ENCODE data around the gene COL4A1.

DNA sequence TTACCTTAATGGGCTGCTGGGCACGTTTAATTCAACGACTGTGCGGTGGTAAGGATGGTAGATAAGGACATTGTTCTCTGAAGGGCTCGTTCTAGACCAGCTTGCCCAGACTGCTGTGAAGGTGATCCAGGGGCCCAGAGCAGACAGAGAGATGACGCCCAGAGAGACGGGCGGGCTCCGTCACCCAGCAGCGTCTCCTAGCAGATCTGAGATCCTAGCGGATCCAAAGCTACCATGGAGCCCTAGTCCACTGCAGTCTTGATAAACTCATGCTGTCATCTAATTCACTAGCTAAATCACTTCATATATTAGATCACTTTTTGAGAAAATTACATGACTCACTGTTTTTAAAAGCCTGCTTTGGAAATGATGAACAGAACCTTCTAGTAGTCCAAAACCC, 21.6 kb upstream of the COL4A1 start:
- TF ChIP-seq EZH2 (optimal IDR thresholded peaks at IDR 0.05; ENCODE audit: low read depth, low read length) (no peak), EZH2phosphoT487 (IDR thresholded peaks at IDR 0.05; ENCODE audit: low read length) (no peak)
- TF ChIP-seq, protein P1, sequence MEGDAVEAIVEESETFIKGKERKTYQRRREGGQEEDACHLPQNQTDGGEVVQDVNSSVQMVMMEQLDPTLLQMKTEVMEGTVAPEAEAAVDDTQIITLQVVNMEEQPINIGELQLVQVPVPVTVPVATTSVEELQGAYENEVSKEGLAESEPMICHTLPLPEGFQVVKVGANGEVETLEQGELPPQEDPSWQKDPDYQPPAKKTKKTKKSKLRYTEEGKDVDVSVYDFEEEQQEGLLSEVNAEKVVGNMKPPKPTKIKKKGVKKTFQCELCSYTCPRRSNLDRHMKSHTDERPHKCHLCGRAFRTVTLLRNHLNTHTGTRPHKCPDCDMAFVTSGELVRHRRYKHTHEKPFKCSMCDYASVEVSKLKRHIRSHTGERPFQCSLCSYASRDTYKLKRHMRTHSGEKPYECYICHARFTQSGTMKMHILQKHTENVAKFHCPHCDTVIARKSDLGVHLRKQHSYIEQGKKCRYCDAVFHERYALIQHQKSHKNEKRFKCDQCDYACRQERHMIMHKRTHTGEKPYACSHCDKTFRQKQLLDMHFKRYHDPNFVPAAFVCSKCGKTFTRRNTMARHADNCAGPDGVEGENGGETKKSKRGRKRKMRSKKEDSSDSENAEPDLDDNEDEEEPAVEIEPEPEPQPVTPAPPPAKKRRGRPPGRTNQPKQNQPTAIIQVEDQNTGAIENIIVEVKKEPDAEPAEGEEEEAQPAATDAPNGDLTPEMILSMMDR (IDR thresholded peaks at IDR 0.05; ENCODE audit: low read length) = no peak

Data from MM.1S (cell line).